Muscle of arm (tissue), 12 donors: ENCODE results near the gene ALG12. TPM values are rescaled to one million over a fixed set of nuclear protein-coding genes. Genes with fewer than 3 reads are reported as not detected.

Source experiments
- DNase-seq: peaks from one replicate; pipeline ENCODE4 v3.0.0-alpha.2; 2013
- polyA plus RNA-seq, 12 donors: library from polyadenylated mRNA; unstranded; fragments of 120-200 nt; gene quantifications; one replicate each; pipeline ENCODE4 v1.2.1, GENCODE V29; 2013; ENCODE audit not compliant: insufficient read length in 12 of 12

The ALG12 gene
- polyA plus RNA-seq, 12 donors = 6.3 to 17.2 (median 12.1) TPM; not detected in 1

- DNase-seq = no peak
These were observed 15.3 kb upstream of the ALG12 start for GRCh38 chr22:49933236-49934159.

GRCh38 chr22:49930596-49931412 lies 12.6 kb upstream of the ALG12 start:
- no peak for DNase-seq

GRCh38 chr22:49929994-49930575 lies 11.8 kb upstream of the ALG12 start:
- no peak for DNase-seq

DNA sequence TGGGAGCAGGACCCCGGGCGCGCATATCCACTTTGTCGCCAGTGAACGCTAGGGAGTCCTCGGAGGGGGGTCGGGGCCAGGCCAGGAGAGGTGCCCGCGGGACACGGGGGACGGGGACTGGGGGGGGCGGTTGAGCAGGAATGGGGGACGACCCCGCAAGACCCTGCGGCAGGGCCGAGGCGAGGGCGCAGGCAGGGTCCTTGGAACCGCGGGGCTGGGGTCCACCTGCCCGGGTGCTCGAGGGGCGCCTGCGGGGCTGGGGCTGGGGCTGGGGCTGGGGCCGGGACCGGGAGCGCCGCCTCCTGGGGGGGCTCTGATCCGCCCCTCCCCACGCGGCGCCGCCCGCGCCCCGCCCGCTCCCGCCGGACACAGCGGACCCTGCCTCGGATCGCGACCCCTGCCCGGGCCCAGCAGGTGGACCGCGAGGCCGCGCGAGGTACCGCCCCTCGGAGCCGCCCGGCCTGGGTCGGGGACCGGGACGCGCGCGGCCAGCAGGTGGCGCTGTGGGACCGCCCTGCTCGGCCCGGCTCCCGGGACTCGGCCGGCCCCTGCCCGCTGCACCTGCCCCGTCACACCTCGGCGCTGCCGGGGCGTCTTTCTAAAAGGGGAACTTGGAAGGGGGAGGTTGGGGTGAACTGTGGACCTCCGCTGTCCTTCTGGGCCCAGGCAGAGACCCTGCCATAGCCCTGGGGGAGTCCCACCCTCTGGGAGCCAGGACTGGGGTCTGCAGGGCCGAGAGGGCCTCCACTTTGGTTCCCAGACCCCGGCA lies 11.2 kb upstream of the ALG12 start:
- no peak for DNase-seq

- DNase-seq = no peak
These were observed 10.4 kb upstream of the ALG12 start for GRCh38 chr22:49928555-49929210.

DNA sequence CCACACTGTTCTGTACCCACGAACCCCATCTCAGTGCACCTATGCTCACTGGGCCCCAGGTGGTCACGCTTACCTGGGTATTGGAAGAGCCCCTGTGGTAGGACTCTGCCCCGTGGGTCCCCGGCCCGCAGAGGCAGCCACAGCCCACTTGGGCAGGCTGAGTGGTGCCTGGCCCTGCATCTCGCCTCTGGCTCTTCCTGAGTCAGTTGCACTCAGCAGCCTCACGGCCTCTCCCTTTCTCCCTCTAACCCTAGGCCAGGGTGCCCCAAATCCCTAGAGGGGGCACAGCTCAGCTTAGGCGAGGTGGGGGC lies 9.9 kb upstream of the ALG12 start:
- DNase-seq = no peak

DNA sequence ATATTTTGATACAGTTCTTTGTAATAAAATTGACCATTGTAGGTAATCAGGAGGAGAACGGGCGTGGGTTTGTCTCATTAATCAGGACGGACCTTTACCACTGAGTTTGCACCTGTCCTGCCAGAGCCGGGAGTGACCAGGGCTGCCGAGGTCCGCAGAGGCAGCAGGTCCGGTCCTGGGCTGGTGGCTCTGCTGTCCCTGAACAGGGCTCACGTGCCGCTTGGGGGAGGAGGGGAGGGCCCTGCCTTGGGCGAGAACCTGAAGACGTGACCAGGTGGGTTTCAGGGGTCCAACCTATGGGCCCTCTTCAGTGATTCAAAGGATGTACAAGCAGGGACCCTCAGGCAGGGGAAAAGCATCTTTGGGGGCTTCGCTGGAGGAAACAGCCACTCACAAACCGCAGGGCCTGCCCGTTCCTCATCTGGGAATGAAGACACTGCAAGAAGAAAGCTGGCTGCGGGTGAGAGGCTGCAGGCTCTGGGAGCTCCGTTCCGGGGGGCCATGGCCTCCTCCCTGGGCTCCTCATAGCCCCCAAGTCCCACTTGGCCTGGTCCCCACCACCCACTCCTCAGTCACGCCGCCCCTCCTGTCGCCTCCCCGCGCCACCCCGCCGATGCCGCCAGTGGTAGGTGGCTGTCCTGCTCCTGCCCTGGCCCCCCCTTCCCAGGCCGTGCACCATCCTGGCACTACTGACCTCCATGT lies 9.4 kb upstream of the ALG12 start:
- no peak for DNase-seq

DNA sequence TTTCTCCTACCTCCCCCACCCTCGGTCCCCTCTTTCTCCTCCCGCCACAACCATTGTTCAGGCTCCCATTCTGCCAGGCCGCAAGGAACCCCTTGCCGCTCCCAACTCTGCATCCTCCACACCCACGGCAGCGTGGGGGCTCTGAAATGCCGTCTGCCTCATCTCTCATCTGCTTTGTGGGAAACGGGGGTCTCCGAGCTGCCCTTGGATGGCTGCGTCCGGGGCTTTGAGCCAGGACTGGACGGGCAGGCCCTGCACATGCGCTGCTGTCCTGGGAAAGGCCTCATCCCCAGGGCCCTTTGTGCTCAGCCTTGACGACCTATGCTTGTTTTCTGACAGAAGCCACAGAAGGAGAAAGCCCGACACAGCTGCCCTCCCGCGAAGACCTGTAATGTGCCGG lies 8.7 kb upstream of the ALG12 start:
- DNase-seq = no peak

DNA sequence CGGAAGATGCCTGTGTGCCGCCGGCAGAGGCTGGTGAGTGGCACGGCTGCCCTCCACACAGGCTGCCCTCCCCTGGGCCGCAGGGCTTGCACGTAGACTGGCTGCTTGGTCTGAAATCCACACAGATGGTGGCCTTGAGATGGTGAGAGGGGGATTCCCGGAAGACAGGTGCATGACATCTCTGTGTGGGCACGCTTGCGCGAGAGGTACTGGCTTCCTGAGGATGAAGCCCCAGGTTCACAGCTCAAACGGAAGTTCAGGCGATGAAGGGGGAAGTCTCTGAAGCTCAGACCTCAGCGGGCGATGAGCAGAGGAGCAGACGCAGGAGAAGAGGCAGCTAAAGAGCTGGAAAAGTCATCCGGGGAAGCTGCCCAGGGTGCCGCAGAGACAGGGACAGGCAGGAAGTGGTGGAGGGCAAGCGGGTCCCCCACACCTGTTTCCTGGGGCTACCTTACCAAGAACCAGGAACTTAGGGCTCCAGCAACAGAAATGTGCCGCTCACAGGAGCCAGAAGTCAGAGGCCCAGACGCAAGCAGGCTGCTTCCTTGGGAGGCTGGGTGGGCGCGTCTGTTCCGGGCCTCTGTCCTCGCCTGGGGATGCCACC lies 7.4 kb upstream of the ALG12 start:
- no peak for DNase-seq

GRCh38 chr22:49924113-49924833 lies 6.0 kb upstream of the ALG12 start:
- DNase-seq = no peak

- DNase-seq = no peak
These were observed 5.2 kb upstream of the ALG12 start for GRCh38 chr22:49923445-49923844.

- no peak for DNase-seq
These were observed 4.7 kb upstream of the ALG12 start for GRCh38 chr22:49922926-49923325.

DNA sequence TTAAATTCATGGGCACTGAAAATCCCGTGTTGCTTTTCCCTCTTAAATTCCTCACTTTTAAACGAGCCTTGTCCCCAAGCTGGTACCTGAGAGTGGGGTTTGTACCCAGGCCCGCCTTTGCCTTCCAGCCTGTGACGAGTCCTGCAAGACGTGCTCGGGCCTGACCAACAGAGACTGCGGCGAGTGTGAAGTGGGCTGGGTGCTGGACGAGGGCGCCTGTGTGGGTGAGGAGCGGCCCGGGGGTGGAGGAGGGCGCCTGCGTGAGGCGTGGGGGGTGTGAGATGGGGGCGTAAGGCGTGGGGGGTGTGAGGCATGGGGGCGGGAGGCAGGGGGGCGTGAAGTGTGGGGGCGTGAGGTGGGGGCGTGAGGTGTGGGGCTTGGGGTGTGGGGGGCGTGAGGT lies 4.2 kb upstream of the ALG12 start:
- DNase-seq = no peak

DNA sequence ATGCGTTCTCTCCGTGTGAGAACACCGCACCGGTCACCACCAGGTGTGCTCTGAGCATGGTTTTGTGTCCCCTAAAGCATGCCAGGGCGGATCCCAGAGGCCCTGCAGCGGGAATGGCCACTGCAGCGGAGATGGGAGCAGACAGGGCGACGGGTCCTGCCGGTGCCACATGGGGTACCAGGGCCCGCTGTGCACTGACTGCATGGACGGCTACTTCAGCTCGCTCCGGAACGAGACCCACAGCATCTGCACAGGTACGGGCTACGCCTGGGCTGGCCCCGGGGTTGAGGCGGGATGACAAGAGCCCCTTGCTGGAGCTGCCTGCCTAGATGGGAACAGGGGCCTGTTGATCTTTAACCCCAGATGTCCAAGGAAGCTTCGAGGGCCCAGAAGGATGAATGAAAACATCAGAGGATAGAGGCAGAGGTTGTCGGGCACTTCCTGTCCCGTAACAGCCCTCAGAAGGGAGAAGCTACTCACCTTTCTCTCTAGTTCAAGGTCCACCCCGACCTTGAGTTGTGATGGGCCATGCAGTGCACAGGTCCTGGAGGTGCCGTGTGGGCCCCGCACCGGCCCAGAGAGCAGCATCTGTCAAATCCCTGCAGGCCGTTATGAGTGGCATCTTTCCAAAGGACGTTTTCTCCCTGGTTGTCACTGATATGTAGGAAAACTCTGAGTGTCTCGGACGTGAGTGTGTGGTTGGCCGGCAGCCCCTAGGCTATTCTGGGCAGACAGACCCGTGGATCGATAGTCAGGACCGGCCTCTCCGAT lies 3.5 kb upstream of the ALG12 start:
- no peak for DNase-seq

DNA sequence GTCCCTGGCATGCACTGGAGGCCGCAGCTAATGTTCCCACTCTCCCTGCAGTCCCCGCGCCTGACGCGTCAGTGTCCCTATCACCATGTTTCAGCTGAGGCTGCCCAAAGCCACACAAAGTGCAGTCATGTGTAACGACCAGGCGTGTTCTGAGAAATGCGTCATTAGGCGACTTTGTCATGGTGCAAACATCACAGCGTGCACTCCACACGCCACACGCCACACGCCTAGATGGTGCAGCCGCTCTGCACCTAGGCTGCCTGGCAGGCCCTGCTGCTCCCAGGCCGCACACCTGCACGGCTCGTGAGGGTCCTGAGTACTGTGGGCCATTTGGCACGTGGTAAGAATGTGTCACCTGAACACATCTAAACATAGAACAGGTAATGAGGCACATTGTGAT lies 2.6 kb upstream of the ALG12 start:
- DNase-seq = no peak

DNA sequence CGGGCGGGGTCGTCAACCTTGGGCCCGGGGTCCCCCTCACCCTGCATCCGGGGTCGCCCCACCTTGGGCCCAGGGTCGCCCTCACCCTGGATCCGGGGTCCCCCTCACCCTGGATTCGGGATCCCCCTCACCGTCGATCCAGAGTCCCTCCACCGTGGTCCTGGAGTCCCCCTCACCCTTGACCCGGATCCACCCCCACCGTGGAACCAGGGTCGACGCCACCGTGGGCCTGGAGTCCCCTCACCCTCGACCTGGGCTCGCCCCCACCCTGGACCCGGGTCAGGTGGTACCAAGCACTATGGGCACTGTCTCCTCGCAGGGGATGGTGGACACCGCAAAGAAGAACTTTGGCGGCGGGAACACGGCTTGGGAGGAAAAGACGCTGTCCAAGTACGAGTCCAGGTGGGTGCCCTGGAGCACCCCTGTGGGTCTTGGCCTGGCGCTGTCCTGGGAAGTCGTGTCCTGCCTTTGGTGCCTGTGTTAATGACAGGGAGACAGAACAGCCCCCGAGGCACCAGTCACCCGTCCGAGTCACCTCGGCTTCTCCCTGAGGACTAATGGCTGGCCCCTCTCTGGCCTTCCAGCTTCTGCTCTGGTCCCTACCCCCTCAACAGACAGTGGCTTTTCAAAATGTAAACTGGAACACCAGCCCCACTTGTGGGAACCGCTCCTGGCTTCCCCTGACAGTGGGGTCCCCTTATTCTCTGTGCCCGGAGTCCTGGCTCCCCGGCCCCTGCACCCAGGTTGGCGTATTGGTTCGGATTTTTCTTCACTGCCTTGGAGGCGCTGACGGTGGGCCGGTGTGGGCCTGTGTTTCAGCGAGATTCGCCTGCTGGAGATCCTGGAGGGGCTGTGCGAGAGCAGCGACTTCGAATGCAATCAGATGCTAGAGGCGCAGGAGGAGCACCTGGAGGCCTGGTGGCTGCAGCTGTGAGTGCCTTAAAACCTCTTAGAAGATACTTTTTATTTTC lies 958 bp upstream of the ALG12 start:
- DNase-seq = no peak

DNA sequence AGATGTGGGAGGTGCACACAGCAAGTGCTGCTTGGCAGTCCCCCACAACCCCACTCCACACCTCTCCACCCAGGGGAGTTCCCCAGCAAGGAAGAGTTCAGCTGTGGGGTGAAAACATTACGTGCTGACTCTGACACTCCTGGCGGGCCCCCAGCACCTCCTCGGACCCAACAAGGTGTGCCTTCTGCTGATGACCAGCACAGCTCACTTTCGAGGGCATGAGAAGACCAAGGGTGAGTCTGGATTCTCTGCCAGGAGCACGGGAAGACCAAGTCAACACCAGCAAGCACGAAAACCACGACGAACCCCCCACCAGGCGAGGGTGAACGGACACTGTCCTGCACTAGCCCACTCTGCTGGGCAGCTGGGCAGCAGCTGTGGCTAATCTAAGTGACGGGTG lies 1.4 kb downstream of the ALG12 start:
- no peak for DNase-seq

DNA sequence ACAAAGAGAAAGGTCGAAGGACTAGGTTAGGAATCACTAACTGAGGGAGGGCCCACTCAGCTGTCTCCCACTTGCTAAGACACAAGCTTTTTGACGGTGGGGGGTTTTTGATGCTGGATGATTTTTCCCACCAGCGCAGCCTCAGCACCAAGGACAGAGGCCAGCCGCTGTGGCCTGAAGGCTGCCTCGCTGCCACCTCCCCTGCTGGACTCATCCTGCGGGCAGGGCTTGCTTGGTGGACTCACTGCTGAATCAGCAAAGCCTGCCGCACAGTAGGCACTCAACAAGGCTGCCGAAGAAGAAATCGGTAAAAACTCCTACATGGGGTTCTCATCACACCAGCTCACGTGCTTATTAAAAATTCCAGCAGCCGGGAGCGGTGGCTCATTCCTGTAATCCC lies 2.6 kb downstream of the ALG12 start:
- no peak for DNase-seq
